Measurements from ENCODE around the gene GRK5. TPM values are rescaled to one million over a fixed set of nuclear protein-coding genes. Genes with fewer than 3 reads are reported as not detected.
A peak's percentile ranks its signal among the peaks of the same experiment; 100 is the strongest.

GRK5 gene
- total RNA-seq, 2 donors from 2014 or later, result 13.9 to 28.5 TPM

DNA sequence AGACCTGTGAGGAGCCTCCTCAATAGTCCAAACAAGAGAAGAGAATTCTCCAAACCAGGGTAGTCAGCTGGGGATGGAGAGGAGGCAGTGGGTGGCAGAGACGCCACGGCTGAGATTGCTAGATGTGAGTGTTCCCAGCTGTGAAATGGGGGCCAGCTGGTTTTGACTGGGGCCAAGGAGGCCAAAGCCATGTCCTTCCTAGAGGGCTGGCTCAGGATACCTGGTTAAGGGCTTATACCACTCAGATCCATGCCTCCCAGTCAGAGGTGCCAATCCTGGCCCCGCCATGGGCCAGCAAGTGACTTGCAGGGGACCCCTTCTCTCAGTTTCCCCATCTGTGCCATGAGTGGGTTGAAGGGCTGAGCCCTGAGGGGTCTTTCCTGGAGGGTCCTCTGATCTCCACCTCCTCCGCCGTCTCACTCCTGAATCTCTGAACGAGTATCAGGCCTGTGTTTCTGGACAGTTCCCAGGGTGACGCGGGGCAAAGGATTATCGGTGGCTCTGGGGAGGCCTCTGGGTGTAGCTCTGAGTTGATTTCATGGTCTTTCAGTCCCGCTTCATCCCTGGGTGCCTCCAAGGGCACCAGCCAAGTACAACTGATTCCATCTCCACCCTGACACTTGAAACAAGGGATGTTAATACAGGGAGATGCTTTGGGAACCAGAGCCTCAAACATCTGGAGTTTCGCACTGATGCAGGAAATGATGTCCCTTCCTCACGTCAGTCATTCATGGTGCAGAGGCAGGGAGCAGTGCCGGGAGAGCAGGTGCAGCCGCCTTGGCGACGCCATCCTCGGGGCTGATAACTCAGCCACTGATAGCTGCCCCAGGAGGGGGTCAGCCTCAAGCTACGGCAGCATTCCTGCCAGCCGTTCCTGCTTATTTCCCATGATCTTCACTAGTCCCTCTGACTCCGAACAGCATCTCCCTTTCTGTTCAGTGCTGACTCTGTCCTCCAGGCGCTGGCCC is 208.4 kb downstream of the GRK5 start:
- Mint-ChIP-seq H3K4me3 (no peak overlapping the region), H3K27ac (no peak overlapping the region), H3K27me3 (no peaks in the 10 kb centered on the region), H3K4me1 (peaks cover 5% of the 10 kb centered on the region), H3K36me3 (ENCODE audit: low read depth) (no peaks in the 10 kb centered on the region)
- H3K9me3 ChIP-seq (ENCODE audit: control insufficient read depth, low read length, poor library complexity, severe bottlenecking), result no peaks in the 10 kb centered on the region
- no peak for ATAC-seq
- DNase-seq, result no peak

DNA sequence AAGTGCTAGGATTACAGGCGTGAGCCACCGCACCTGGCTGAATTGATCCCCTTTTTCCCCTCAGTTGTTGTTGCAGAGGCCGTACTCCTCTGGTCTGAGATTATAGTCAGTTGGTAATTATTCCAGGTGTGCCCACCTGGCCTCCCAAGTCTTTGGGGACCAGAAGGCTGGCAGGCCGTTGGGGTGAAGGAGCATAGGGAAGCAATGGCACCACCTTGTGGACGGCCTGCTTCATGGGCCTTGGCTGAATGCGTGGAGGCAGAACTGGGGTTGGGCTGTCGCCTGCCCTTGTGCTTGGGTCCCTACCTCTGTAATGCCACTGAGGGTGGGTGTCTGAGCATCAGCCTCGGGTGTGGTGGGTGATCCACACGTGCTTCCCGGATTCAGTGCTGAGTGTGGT is 209.5 kb downstream of the GRK5 start:
- Mint-ChIP-seq H3K27me3 (no peaks in the 10 kb centered on the region), H3K4me3 (no peak overlapping the region), H3K27ac (peak overlapping the region; percentile 88), H3K4me1 (peaks cover 3% of the 10 kb centered on the region), H3K36me3 (ENCODE audit: low read depth) (no peaks in the 10 kb centered on the region)
- ATAC-seq, result peak; percentile 86
- DNase-seq, result peak; percentile 36 to 60 (median 43)
- no peaks in the 10 kb centered on the region for H3K9me3 ChIP-seq (ENCODE audit: control insufficient read depth, low read length, poor library complexity, severe bottlenecking)

DNA sequence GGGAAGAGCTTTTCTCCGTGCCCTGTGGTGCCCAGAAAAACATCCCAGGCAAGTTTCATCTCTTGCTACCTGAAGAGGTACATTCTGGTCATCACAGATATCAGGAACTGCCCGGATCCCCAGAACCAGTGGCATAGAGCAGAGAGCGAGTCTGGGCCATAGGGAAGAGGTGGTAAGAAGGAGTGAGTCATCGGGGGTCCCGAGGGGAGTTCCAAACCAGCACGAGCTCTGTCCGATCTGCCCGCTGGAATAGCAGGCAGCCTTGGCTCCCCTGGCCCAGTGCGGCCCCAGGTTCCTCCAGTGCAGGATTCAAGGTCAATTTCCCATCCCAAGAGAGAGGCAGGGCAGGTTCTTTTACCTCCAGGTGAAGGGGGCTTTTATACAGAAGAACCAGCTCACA is 210.5 kb downstream of the GRK5 start:
- H3K27ac Mint-ChIP-seq, result no peak overlapping the region
- no peak for ATAC-seq
- H3K4me1 Mint-ChIP-seq, result peaks cover 3% of the 10 kb centered on the region
- DNase-seq, result no peak
- H3K4me3 Mint-ChIP-seq, result no peak overlapping the region
- H3K36me3 Mint-ChIP-seq (ENCODE audit: low read depth), result no peaks in the 10 kb centered on the region
- no peaks in the 10 kb centered on the region for H3K27me3 Mint-ChIP-seq
- H3K9me3 ChIP-seq (ENCODE audit: control insufficient read depth, low read length, poor library complexity, severe bottlenecking), result no peaks in the 10 kb centered on the region

DNA sequence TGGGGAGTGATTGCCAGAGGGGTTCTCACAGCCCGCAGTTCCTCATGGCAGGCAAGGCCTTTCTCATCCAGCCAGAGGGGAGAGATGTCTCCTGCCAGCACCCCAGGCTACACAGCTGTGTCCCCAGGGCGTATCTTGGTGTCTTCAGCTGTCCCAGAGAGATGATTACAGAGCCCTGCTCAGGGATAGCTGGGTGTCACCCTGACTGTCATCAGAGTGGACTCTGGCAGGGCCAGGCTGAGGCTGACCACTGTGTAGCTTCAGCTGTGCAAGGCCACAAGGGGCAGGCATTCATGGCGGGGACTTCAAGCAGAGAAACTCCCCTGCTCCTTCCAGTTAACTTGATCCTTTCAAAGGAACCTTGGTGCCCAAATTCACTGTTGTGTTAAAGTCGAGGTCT is 211.0 kb downstream of the GRK5 start:
- ATAC-seq, result no peak
- Mint-ChIP-seq H3K27me3 (no peaks in the 10 kb centered on the region), H3K27ac (no peak overlapping the region), H3K4me3 (no peak overlapping the region), H3K36me3 (ENCODE audit: low read depth) (no peaks in the 10 kb centered on the region), H3K4me1 (peaks cover 3% of the 10 kb centered on the region)
- no peak for DNase-seq
- H3K9me3 ChIP-seq (ENCODE audit: control insufficient read depth, low read length, poor library complexity, severe bottlenecking), result no peaks in the 10 kb centered on the region

DNA sequence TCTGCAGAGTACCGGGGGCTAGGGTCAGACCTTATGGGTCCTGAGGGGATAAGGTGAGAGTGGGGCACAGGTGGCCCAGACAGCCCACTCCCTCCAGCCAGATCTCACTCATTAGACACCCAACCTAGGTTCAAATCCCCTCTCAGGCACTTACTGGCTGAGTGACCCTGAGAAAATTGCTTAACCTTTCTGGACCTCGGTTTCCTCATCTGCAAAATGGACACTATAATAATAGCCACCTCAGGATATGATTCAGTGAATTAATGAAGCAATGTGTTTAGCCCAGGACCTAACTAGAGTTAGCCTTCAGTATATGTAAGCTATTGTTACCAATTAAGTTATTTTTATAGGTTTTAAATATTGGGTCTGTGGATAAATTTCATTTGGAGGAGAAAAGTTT is 212.6 kb downstream of the GRK5 start:
- no peak overlapping the region for H3K27ac Mint-ChIP-seq
- DNase-seq (no peak), ATAC-seq (no peak)
- peaks cover 3% of the 10 kb centered on the region for H3K4me1 Mint-ChIP-seq
- no peaks in the 10 kb centered on the region for H3K9me3 ChIP-seq (ENCODE audit: control insufficient read depth, low read length, poor library complexity, severe bottlenecking)
- no peaks in the 10 kb centered on the region for H3K36me3 Mint-ChIP-seq (ENCODE audit: low read depth)
- no peaks in the 10 kb centered on the region for H3K27me3 Mint-ChIP-seq
- no peak overlapping the region for H3K4me3 Mint-ChIP-seq

DNA sequence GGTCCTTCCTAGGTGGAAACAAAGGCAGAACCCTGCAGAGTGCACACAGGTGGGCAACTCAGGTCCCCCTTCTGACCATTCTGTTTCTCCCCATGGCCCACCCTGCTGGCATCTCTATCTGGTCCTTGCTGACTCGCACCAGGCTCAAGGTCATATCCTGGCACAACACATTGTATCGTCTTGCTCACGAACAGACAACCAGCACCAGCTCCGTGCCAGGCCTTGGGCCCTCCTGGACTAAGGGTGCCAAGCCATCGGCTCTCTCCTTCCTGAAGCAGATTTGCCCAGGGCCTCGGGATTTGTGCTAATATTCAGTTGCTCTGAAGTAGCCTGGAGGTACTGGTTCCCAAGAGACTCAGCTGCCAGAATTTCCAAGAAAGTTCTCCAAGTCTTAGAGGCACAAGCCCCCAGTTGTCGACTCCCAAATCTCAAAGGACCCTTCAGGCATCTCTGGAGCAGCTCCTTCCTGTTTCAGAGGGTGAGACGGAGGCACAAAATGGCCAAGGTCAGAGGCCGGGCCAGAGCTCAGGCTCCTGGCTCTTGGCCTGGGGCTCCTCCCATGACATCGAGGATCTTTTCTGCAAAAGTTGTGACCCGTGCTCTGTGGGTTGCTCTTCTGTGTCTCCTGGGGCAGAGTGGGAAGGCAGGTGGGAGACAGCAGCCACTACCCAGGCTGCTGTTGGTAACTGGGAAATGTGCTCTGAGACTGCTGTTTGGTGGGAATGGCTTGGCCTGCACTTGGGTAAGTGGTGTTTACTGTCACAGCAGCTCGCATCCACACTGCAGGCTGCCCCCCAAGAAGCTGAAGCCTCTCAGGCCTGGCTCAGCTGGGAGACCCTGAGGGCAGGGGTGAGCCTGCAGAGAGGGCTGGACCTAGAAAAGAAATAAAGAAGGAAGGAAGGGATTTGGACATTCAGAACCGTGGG is 213.8 kb downstream of the GRK5 start:
- Mint-ChIP-seq H3K36me3 (ENCODE audit: low read depth) (peaks cover 2% of the 10 kb centered on the region), H3K4me3 (no peak overlapping the region), H3K27ac (no peak overlapping the region), H3K4me1 (peaks cover 3% of the 10 kb centered on the region), H3K27me3 (no peaks in the 10 kb centered on the region)
- DNase-seq (no peak), ATAC-seq (no peak)
- H3K9me3 ChIP-seq (ENCODE audit: control insufficient read depth, low read length, poor library complexity, severe bottlenecking), result no peaks in the 10 kb centered on the region

DNA sequence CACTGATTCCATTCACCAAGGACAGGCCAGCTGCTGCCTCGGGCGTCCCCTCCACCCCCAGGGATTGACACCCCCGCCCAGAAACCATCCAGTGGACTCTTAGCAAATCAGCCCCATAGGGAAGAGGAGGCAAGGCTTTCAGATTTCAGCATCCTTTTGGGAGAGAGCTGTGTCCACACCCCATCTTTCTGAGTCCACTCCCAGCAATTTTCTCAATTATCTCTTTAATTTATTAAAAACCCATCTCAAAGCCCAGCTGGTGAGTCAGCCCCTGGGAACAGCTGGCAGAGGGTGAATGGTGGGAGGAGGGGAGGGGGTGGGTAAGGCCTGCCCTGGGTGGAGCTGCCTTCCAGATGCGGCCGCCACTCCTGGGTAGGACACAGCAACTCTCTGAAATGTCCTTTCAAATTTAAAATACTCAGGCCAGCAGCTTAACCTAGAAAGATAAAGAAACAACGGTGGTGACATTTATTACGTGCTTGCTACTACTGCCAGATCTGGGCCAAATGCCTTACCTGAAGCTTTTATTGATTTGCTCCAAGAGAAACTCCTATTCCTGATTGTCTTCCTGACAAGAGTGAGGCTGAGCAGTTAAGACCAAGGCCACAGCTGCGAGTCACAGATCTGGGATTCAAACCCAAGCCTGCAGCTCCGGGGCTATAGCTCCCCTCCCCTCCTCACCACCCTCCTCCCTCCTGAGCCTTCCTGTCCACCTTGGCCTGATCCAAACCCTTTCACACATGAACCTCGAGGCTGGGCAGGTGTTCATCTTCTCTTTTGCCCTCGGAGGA is 214.7 kb downstream of the GRK5 start:
- Mint-ChIP-seq H3K36me3 (ENCODE audit: low read depth) (peaks cover 2% of the 10 kb centered on the region), H3K4me3 (no peak overlapping the region), H3K4me1 (peaks cover 3% of the 10 kb centered on the region), H3K27me3 (no peaks in the 10 kb centered on the region), H3K27ac (no peak overlapping the region)
- no peaks in the 10 kb centered on the region for H3K9me3 ChIP-seq (ENCODE audit: control insufficient read depth, low read length, poor library complexity, severe bottlenecking)
- ATAC-seq, result no peak
- no peak for DNase-seq

DNA sequence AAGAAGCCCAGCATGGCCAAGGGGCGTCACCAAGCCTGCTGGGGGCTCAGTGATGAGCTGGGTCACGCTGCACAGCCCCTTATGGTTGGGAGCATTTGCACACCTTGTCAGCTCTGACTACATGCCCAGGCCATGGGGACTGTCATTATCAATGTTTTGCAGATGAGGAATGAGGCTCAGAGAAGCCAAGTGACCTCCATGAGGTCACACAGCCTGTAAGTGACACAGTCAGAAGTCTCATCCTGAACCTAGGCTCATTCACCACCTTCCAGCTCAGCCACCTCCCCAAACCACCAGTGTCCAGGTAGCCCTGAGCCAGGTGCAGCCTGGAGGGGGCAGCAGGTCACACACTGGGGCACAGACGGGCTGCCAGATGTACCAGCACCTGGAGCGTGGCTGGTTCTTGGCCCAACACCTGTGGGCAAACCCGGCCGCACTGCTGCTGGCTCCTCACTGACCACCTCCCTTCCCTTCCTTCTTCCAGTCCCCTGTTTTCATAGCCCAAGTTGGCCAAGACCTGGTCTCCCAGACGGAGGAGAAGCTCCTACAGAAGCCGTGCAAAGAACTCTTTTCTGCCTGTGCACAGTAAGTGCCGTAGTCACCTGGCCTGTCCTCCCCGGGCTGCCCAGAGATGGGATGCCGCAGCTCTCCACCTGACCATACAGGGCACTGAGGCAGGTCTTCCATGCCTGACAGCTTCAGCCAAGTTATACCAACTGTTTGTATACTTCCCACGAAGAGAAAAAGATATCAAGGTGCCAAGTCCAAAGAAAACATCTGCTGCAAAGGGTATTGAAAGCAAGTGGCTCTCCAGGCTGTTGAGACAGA is 215.5 kb downstream of the GRK5 start:
- Mint-ChIP-seq H3K4me1 (peaks cover under 1% of the 10 kb centered on the region), H3K27me3 (no peaks in the 10 kb centered on the region), H3K27ac (no peak overlapping the region), H3K36me3 (ENCODE audit: low read depth) (peaks cover 2% of the 10 kb centered on the region), H3K4me3 (no peak overlapping the region)
- ATAC-seq (no peak), DNase-seq (no peak)
- H3K9me3 ChIP-seq (ENCODE audit: control insufficient read depth, low read length, poor library complexity, severe bottlenecking), result no peaks in the 10 kb centered on the region

DNA sequence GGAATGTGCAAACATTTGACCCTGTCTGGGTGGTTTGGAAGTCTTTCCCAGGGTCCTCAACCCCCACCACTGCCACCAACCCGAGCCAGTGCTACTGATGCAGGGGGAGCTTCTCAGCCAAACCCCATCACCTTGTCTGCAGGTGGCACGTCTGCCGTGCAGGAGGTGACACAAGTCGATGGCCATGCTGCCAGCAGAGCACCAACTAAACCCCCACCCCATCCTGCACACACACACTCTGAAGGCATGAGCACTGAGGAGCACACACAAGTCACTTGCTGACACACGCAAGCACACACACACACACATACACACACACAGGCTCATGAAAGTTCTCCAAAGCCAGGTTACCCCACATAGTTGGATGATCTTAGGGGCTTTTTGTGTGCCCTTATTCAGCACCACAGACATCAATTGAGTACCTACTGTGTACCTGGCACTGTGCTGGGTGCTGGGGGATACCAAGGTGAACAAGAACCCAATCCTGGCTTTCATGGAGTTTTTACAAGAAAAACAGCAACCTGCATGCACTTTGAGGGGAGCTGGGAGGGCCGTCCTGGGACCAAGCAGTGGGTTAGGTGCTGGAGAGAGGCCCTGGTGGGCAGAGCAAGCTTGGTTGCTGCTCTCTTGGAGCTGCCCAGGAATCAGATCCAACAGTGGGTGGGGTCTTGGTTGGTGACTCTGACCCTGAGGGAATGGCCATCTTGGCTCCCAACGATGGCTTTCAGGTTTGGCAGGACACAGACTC is 216.3 kb downstream of the GRK5 start:
- no peaks in the 10 kb centered on the region for H3K9me3 ChIP-seq (ENCODE audit: control insufficient read depth, low read length, poor library complexity, severe bottlenecking)
- DNase-seq (no peak), ATAC-seq (no peak)
- H3K36me3 Mint-ChIP-seq (ENCODE audit: low read depth), result peaks cover 2% of the 10 kb centered on the region
- H3K27ac Mint-ChIP-seq, result no peak overlapping the region
- no peak overlapping the region for H3K4me3 Mint-ChIP-seq
- no peaks in the 10 kb centered on the region for H3K27me3 Mint-ChIP-seq
- no peaks in the 10 kb centered on the region for H3K4me1 Mint-ChIP-seq

DNA sequence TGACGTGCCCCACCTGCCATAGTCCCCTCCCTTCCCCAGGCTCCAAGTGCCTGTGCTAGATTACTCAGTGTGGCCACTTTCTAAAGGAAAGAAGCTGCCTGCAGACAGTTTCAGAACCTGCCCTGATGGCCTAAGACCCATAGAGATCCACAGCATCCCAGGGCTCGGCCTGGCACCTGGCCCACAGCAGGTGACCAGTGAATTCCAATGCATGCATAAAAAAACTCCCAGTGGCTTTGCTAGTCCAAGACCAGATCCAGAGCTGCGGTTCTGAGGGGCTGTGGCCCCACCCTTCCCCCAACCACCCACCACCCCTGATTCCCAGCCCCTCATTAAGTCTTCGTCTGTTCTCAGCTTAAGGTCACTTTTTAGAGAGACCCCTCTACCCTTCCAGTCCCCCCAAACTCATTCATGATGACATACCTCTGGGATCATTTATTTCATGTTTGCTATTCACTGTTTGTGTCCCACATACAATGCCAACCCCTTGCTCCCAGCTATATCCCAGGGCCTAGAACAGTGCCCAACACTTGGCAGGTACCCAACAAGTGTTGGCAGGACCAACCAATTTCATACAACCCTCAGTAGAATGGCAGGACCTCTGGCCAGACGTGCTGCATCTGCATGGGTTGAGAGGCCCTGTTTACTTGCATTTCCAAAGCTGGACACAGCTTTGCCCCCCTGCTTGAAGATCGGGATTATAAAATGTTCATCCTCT is 217.0 kb downstream of the GRK5 start:
- Mint-ChIP-seq H3K36me3 (ENCODE audit: low read depth) (peaks cover 2% of the 10 kb centered on the region), H3K4me3 (no peak overlapping the region), H3K27ac (no peak overlapping the region), H3K27me3 (no peaks in the 10 kb centered on the region), H3K4me1 (no peaks in the 10 kb centered on the region)
- no peaks in the 10 kb centered on the region for H3K9me3 ChIP-seq (ENCODE audit: control insufficient read depth, low read length, poor library complexity, severe bottlenecking)
- ATAC-seq (no peak), DNase-seq (no peak)

DNA sequence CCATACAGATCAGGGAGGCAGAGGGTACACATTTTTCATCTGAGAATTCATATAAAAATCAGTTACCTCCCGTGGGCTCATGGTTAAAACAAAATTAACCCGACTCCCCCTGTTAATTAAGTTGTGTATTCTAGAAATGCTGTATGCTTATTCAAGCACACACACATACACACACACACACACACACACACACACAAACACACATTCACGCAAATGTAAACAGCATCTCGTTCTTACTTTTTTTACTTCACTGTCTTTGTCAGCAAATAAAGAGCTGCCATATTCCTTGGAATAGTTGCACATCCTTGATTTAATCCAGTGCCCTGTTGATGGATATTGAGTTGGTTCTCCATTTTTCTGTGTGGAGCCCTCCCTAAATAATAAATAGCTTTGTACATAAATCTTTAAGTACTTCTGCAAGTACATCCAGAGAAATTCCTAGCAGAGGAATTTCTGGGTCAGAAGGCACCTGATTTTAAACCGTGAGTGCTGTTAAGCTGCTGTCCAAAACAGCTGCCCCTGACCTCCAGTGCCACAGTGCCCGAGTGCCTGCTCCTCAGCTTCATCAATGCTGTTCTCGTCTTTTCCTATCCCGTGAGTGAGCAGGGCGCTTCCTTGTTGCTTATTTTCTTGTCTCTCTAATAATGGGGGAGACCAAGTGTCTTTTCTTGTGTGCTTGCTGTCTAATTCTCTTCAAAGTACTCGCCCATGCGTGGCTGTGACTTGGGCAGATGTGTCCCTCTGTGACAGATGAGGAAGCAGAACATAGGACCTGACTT is 217.9 kb downstream of the GRK5 start:
- Mint-ChIP-seq H3K27ac (no peak overlapping the region), H3K36me3 (ENCODE audit: low read depth) (peaks cover 2% of the 10 kb centered on the region), H3K27me3 (no peaks in the 10 kb centered on the region), H3K4me1 (no peaks in the 10 kb centered on the region), H3K4me3 (no peak overlapping the region)
- ATAC-seq (no peak), DNase-seq (no peak)
- H3K9me3 ChIP-seq (ENCODE audit: control insufficient read depth, low read length, poor library complexity, severe bottlenecking), result no peaks in the 10 kb centered on the region

Measured in T-helper 17 cell (primary cell).